ENCODE data around the gene IL17RA.
"Not testable (repeated sequence)": the region's sequence is repeated elsewhere in the genome, so short reads cannot be mapped to it uniquely, and the experiment has no call there.

The IL17RA gene

GRCh38 chr22:17084554-17085276, at the start of gene IL17RA:
TSS of gene IL17RA (plus strand) at chr22:17085000. CDS start at chr22:17085092, 92 bp downstream.
- peak; percentile 92 for DNase-seq

- DNase-seq = no peak
These were observed 49.6 kb upstream of the IL17RA start for GRCh38 chr22:17035246-17035645.

- DNase-seq = not testable (repeated sequence)
These were observed 48.6 kb upstream of the IL17RA start for GRCh38 chr22:17035976-17036841.

- DNase-seq = not testable (repeated sequence)
These were observed 47.7 kb upstream of the IL17RA start for GRCh38 chr22:17036842-17037711.

- DNase-seq = no peak
These were observed 41.3 kb upstream of the IL17RA start for GRCh38 chr22:17043521-17043920.

GRCh38 chr22:17046566-17047348, 38.0 kb upstream of the IL17RA start:
- peak; percentile 57 for DNase-seq

- DNase-seq = peak; percentile 35
These were observed 37.1 kb upstream of the IL17RA start for GRCh38 chr22:17047656-17048055.

GRCh38 chr22:17056058-17056457, 28.7 kb upstream of the IL17RA start:
- DNase-seq = no peak

GRCh38 chr22:17056807-17057206, 28.0 kb upstream of the IL17RA start:
- DNase-seq = no peak

- DNase-seq = peak; percentile 45
These were observed 26.6 kb upstream of the IL17RA start for GRCh38 chr22:17057959-17058814.

GRCh38 chr22:17060126-17060525, 24.7 kb upstream of the IL17RA start:
- no peak for DNase-seq

- peak; percentile 14 for DNase-seq
These were observed 21.2 kb upstream of the IL17RA start for GRCh38 chr22:17063411-17064106.

- DNase-seq = no peak
These were observed 20.2 kb upstream of the IL17RA start for GRCh38 chr22:17064498-17065100.

- no peak for DNase-seq
These were observed 19.4 kb upstream of the IL17RA start for GRCh38 chr22:17065433-17065832.

- no peak for DNase-seq
These were observed 11.9 kb upstream of the IL17RA start for GRCh38 chr22:17072877-17073276.

GRCh38 chr22:17074648-17075002, 10.2 kb upstream of the IL17RA start:
- no peak for DNase-seq

- DNase-seq = no peak
These were observed 7.5 kb upstream of the IL17RA start for GRCh38 chr22:17077255-17077654.

- DNase-seq = no peak
These were observed 5.2 kb upstream of the IL17RA start for GRCh38 chr22:17079572-17079971.

GRCh38 chr22:17083255-17083654, 1.5 kb upstream of the IL17RA start:
- no peak for DNase-seq

- DNase-seq = no peak
These were observed 874 bp upstream of the IL17RA start for GRCh38 chr22:17083811-17084441.
